NK-92 (cell line): Measurements from ENCODE around the gene TWNK.

ENCODE experiments used
- DNase-seq: peaks from one replicate; lab custom pipeline; 2025; ENCODE audit not compliant: unreplicated experiment; lab: John Stamatoyannopoulos, UW

TWNK gene

DNA sequence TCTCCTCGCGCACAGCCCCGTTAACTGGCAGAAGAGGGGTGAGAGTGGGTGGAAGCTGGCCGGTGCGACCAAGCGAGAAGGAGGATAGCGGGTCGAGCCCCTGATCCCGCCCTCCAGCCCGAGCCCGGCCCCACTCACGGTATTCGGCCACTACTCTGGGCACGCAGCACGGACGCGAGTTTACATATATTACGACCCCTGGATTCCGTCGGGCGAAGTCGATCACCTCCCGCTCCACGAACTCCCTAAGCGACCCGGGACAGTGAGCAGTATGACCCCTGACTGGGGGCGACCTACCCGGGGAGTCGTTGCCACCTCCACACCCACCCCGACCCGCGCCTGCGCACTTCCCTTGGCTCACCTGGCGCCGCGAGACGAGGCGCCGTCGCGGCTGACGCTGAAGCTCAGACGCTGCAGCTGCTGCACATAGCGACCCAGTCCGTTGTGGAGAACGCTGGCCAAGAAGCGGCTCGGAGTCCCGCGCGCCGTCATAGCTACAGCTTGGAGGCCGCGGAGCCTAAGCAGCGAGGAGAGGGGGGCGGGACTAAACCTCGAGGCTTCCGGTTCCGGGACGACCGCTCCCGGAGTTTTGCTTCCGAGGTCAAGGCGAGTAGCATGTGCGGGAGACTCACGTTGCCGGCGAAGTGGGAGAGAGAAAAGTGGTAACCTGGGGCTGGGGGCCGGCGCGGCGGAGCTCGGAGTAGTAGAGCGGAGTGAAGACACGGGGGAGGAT, at the start of gene TWNK, which contains the start of gene MRPL43:
Gene TWNK (plus strand): TSS at position 592 of the 733 bp plus-strand sequence. CDS start 668 bp downstream, outside the sequence.
Gene MRPL43 (minus strand): TSS at position 546 of the 733 bp plus-strand sequence. CDS start 54 bp downstream, at position 492.
- peak; percentile 24 for DNase-seq

DNA sequence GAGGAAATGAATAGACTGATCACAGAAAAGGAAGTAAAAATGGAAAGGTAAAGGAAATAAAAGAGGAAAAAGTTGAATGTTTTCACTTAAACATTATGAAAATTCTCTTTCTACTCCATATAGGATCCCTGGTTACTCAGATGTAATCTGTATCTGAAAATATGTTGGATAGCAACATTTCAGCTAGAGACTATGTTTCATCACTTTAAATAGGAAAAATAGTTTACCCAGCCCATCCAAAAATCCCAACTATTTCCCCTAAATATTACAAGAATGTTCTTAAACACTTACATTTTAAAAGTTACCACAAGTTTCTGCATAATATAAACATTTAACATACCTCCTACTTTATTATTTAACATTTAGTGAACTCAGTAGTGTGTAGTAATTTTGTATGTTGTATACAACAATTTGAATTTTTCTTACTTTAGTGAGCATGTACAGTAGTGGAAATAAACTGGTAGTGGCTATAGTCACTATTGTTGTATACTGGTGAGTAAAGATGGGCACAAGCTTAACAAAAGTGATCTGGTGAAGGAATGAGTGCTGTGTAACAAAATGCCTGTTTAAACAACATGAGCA, 47.5 kb upstream of the TWNK start:
- DNase-seq = no peak

DNA sequence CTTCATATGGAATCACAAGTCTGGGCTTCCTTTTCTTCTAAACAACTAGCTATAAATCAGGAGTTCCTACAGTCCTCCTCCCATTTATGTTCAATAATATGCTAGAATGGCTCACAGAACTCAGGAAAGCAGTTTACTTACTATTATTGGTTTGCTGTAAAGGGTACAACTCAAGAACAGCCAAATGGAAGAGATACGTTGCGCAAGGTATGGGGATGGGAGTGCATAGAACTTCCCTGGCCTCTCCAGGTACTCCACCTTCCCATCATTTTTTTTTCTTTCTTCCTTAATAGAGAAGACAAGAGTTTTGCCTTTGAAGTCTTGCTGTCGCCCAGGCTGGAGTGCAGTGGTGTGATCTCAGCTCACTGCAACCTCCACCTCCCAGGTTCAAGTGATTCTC, 45.1 kb upstream of the TWNK start:
- DNase-seq = no peak

DNA sequence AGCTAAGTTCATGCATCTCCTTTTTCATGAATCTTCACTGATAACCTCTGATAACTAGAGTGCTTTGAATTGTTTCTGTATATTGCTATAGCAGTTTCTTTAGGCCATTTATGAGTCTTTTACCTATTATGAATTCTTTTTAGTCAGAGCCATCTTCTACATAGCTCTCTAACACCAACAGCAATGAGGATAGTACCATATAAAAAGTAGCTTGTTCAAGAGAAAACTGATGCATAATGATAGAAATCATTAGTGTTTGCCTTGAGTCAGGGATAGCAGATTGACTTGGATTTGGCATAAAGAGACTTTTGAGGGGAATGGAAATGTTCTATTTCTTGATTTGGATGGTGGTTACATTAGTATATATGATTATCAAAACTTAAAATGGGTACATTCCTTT, 43.8 kb upstream of the TWNK start:
- DNase-seq = no peak

DNA sequence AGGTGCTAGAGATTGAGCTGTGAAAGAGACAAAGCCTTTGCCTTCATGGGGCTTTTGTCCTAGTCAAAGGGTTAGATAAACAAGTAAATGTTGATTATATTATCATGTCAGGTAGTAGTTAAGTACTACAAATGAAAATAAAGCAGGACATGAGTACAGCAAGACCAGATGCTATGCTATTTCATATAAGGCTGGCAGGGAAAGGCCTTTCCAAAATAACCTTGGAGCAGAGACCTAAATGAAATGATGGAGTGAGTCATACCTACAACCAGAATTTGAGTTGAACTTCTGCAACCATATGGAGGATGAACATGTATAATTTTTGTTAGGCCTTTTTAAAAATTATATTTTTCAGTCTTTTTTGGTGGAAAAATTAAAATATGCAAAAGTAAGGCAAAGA, 41.6 kb upstream of the TWNK start:
- no peak for DNase-seq

- no peak for DNase-seq
Measured at GRCh38 chr10:100948916-100949315, 38.4 kb upstream of the TWNK start.

GRCh38 chr10:100960251-100960650, 27.1 kb upstream of the TWNK start:
- no peak for DNase-seq

DNA sequence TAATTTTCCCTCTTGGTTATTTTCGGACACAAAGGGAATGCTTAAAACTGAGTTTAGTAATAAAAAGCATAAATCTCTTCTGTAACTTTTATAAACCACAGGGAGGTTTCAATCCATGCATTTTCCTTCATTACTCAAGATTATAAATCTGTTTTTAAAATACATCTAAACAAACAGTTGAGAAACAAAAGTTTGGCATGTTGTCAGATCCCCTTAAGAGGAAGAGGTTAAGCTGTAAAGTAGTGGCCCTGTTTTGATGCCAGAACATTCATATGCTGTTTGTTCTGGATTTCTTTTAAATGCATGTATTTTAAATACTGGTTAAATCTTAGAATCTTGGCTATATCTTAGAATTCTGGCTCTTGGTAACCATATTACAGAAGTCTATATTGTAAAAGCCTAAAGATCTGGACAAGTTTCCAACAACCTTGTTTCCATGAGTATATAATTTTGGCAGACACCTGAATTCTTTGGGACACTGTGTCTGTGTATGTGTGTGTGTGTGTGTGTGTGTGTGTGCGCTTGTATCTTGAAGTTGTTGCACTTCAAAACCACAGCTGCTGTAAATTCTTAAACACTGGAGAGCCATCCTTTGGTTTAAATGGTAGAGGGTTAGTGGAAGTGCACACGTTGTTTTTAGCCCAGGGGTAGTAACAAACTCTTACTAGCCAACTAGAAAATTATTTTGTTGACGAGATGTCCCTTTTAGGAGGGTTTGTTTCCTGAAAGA, 24.8 kb upstream of the TWNK start:
- no peak for DNase-seq

DNA sequence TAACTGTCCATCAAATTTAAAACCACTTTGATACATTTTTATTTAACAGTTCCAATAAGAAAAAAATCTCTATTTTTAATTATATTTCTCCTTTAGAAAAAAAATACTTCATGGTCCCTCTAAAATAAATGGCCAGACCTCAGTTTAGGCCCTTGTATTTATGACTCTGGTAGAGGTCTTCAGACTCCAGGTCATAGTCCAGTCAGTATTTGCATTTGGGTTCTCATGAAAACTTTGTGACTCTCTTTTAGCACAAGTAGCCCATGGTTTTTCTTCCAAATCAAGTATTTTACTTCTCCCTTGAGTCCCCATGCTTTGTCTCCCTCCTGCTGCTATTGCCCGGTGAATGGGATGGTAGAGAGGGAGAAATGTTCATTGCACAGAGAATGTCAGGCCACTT, 23.5 kb upstream of the TWNK start:
- DNase-seq = no peak

DNA sequence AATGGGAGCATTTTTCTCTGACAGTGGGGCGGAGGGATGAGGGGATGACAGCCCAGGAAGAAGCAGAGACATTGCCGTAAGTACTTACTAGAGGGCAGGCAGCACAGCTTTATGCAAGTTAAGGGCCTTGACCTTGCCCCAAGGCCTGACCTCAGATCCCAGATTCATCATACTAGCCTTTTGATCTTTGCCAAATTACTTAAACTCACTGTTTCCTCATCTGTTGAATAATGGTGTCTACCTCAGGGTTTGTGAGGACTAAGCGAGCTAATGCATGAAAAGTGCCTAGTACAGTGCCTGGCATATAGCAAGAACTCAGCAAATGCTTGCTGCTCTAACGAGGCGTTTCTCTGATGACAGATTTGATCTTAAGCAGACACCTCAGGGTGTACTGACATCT, 21.5 kb upstream of the TWNK start:
- no peak for DNase-seq

DNA sequence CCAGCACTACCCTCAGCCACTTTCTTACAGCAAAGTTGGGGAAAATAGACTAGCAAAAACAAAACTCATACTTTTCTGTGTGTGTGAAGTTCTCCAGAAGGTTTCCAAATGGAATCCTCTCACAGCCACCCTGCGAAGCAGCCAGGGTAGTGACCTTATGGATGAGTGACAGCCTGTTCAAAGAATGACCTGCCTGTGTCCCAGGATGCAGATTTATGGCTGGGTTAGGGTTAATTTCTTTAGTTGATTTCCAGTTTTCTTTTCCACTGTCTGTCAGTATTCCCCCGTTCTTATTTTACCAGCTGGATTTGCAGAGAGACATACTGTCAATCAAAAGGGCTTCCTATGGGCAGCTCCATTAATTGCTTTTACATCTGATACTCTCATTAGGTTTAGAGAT, 20.5 kb upstream of the TWNK start:
- no peak for DNase-seq

GRCh38 chr10:100967332-100967731, 20.0 kb upstream of the TWNK start:
- DNase-seq = no peak

- DNase-seq = no peak
Measured at GRCh38 chr10:100968062-100968736, 19.1 kb upstream of the TWNK start.

DNA sequence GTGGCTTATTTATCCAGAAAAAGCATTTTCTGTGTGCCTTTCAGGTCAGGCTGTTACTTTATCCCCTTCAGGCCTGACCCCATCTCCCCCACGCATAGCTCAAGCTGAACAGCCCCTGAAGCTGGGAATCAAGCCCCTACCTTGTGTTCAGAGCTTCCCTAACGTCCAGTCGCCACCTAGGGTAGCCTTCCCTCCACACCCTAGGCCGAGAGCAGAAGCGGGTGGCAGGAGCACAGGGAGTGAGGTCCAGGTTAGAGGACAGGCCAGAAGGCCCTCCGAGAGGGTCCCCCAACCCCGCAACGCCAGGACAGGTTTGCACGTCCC, 18.5 kb upstream of the TWNK start:
- no peak for DNase-seq

- no peak for DNase-seq
Measured at GRCh38 chr10:100969187-100970075, 17.9 kb upstream of the TWNK start, which contains the start of gene SEMA4G. Gene SEMA4G, plus strand, starts transcription at chr10:100969504. Its CDS starts 3,409 bp downstream, at chr10:100972913.

DNA sequence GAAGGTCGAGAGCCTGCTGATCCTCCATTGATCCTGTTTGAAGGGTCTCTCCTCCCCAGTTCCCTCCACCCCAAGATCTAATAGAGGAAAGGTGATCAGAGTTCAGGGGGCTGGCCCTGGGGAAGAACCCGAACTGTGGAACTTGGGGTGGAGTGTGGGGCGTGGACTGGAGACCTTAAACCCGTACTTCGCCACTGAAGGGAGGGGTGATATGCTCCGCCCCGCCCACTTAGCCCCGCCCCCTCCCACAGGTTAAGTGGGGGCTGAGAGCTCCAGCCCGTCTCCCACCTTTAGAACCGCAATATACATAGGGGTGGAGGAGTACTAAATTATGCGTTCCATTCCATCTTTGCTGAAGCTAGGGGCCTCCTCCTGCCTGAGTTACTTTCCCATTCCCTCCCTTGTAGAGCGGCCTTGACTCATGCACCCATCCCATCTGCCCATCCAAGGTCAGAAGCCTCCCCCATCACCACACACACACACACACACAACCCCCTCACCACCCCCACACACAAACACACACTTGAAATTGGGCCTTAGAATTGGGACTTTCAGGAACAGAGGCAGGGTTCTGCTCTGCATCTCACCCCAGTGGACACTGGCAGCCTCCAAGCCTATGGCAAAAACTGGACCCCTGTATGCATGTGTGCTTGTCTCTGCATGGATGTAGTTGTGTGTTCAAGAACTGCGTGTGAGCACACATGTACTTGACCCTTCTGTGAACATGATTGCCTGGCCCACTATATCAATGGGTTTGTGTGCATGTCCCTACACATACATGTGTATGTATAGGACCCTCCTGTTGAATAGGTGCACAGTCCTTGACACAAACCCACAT, 17.0 kb upstream of the TWNK start:
- DNase-seq = no peak

GRCh38 chr10:100970914-100971811, 16.2 kb upstream of the TWNK start:
- DNase-seq = no peak

GRCh38 chr10:100972115-100972903, 15.0 kb upstream of the TWNK start:
- no peak for DNase-seq
